ENCODE results near the gene LTB.
A peak's percentile ranks its signal among the peaks of the same experiment; 100 is the strongest.

The LTB gene

DNA sequence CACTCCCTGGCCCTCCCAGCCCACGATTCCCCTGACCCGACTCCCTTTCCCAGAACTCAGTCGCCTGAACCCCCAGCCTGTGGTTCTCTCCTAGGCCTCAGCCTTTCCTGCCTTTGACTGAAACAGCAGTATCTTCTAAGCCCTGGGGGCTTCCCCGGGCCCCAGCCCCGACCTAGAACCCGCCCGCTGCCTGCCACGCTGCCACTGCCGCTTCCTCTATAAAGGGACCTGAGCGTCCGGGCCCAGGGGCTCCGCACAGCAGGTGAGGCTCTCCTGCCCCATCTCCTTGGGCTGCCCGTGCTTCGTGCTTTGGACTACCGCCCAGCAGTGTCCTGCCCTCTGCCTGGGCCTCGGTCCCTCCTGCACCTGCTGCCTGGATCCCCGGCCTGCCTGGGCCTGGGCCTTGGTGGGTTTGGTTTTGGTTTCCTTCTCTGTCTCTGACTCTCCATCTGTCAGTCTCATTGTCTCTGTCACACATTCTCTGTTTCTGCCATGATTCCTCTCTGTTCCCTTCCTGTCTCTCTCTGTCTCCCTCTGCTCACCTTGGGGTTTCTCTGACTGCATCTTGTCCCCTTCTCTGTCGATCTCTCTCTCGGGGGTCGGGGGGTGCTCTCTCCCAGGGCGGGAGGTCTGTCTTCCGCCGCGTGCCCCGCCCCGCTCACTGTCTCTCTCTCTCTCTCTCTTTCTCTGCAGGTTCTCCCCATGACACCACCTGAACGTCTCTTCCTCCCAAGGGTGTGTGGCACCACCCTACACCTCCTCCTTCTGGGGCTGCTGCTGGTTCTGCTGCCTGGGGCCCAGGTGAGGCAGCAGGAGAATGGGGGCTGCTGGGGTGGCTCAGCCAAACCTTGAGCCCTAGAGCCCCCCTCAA is 9.9 kb downstream of the LTB start, which contains the start of gene LTA:
TSS of gene LTA (plus strand) at position 249 of the 871 bp plus-strand sequence. CDS start at position 703, 454 bp downstream.
- Histone ChIP-seq H3K4me3 (ENCODE audit: low read depth, low read length) (no peak within 1 kb of the TSS), H3K27ac (ENCODE audit: extremely low read depth, low read depth, low read length) (no peak within 1 kb of the TSS), H3K4me1 (ENCODE audit: control insufficient read depth, insufficient read depth, low read length) (no peaks in the 10 kb centered on the region), H3K9me3 (ENCODE audit: control insufficient read depth, insufficient read depth, low read depth, low read length) (no peaks in the 10 kb centered on the region), H3K36me3 (ENCODE audit: control insufficient read depth in 2 of 2, insufficient read depth in 1 of 2, low read length in 2 of 2) (no peaks in the 10 kb centered on the region)
- TF ChIP-seq ZNF366 (tag by site-specific recombination; conservative IDR thresholded peaks at IDR 0.05), result 0 out of 2 replicates have a peak, but pooled peaks have one; percentile 12
- TF ChIP-seq, protein P1, sequence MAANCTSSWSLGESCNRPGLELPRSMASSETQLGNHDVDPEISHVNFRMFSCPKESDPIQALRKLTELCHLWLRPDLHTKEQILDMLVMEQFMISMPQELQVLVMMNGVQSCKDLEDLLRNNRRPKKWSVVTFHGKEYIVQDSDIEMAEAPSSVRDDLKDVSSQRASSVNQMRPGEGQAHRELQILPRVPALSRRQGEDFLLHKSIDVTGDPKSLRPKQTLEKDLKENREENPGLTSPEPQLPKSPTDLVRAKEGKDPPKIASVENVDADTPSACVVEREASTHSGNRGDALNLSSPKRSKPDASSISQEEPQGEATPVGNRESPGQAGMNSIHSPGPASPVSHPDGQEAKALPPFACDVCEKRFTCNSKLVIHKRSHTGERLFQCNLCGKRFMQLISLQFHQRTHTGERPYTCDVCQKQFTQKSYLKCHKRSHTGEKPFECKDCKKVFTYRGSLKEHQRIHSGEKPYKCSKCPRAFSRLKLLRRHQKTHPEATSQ (tag by site-specific recombination; IDR thresholded peaks at IDR 0.05), result no peak
- ChIA-PET POLR2A (no interaction called here), CTCF (interaction anchor here (5.5 to 18.7 kb wide), 3 partner anchors 8 to 26 kb away, joined by 48 to 518 read pairs (median 71); partner anchors contain the start of genes LTB and NCR3)

DNA sequence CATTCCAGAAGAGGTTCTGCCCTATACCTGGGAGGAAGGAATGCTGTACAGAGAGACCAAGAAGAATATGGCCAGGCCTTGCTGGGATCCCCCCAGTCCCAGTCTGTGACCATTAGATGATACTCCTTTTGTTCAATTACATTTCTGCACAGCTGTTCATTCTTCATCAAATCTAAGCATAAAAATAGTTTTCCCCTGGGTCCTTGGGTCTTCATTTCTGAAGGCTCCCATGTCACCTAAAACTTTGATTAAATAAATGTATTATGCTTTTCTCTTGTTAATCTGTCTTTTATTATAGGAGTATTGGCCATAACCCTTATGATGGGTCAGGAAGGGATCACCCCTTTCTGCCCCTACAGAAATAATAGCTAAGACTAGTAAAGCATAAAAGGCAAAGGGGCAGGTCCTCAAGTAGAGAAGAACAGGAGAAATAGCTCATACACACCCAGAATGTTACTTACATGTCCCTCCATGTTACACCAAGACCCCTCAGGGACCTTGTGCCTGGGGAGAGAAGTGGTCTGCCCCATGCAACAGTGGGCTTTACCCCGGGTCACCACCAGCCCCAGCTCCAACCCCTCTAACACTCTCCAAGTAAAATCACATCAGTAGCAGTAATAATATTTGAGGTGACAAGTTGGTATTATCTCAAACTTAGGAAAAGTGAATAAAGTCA is 12.2 kb downstream of the LTB start:
- H3K4me1 ChIP-seq (ENCODE audit: control insufficient read depth, insufficient read depth, low read length), result no peaks in the 10 kb centered on the region
- ChIA-PET POLR2A (interaction anchor here (1.1 to 1.6 kb wide), 2 partner anchors 10 to 29 kb away, joined by 3 to 5 read pairs; no protein-coding TSS in a partner anchor), CTCF (interaction anchor here (0.6 to 6.5 kb wide), 6 partner anchors 11 to 264 kb away, joined by 3 to 71 read pairs (median 6); partner anchors contain the start of genes ATP6V1G2, LST1 and LTB)
- H3K9me3 ChIP-seq (ENCODE audit: control insufficient read depth, insufficient read depth, low read depth, low read length), result no peaks in the 10 kb centered on the region
- H3K36me3 ChIP-seq (ENCODE audit: control insufficient read depth in 2 of 2, insufficient read depth in 1 of 2, low read length in 2 of 2), result no peaks in the 10 kb centered on the region
- H3K4me3 ChIP-seq (ENCODE audit: low read depth, low read length), result no peak overlapping the region
- TF ChIP-seq, protein P2, sequence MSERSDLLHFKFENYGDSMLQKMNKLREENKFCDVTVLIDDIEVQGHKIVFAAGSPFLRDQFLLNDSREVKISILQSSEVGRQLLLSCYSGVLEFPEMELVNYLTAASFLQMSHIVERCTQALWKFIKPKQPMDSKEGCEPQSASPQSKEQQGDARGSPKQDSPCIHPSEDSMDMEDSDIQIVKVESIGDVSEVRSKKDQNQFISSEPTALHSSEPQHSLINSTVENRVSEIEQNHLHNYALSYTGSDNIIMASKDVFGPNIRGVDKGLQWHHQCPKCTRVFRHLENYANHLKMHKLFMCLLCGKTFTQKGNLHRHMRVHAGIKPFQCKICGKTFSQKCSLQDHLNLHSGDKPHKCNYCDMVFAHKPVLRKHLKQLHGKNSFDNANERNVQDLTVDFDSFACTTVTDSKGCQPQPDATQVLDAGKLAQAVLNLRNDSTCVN (tag by site-specific recombination; optimal IDR thresholded peaks at IDR 0.05), result no peak
- TF ChIP-seq ZNF521 (tag by site-specific recombination; IDR thresholded peaks at IDR 0.05) (no peak), KLF9 (tag by site-specific recombination; IDR thresholded peaks at IDR 0.05; ENCODE audit: low read depth) (no peak), ZNF416 (tag by site-specific recombination; IDR thresholded peaks at IDR 0.05) (no peak), ZNF157 (tag by site-specific recombination; IDR thresholded peaks at IDR 0.05) (no peak), ZNF529 (tag by site-specific recombination; IDR thresholded peaks at IDR 0.05; ENCODE audit: insufficient replicate concordance) (no peak), ZNF510 (tag by site-specific recombination; IDR thresholded peaks at IDR 0.05; ENCODE audit: insufficient replicate concordance) (no peak), ZNF626 (tag by site-specific recombination; IDR thresholded peaks at IDR 0.05) (no peak)
- TF ChIP-seq, protein P3, sequence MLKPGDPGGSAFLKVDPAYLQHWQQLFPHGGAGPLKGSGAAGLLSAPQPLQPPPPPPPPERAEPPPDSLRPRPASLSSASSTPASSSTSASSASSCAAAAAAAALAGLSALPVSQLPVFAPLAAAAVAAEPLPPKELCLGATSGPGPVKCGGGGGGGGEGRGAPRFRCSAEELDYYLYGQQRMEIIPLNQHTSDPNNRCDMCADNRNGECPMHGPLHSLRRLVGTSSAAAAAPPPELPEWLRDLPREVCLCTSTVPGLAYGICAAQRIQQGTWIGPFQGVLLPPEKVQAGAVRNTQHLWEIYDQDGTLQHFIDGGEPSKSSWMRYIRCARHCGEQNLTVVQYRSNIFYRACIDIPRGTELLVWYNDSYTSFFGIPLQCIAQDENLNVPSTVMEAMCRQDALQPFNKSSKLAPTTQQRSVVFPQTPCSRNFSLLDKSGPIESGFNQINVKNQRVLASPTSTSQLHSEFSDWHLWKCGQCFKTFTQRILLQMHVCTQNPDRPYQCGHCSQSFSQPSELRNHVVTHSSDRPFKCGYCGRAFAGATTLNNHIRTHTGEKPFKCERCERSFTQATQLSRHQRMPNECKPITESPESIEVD (tag by site-specific recombination; IDR thresholded peaks at IDR 0.05), result no peak
- TF ChIP-seq, protein P4, sequence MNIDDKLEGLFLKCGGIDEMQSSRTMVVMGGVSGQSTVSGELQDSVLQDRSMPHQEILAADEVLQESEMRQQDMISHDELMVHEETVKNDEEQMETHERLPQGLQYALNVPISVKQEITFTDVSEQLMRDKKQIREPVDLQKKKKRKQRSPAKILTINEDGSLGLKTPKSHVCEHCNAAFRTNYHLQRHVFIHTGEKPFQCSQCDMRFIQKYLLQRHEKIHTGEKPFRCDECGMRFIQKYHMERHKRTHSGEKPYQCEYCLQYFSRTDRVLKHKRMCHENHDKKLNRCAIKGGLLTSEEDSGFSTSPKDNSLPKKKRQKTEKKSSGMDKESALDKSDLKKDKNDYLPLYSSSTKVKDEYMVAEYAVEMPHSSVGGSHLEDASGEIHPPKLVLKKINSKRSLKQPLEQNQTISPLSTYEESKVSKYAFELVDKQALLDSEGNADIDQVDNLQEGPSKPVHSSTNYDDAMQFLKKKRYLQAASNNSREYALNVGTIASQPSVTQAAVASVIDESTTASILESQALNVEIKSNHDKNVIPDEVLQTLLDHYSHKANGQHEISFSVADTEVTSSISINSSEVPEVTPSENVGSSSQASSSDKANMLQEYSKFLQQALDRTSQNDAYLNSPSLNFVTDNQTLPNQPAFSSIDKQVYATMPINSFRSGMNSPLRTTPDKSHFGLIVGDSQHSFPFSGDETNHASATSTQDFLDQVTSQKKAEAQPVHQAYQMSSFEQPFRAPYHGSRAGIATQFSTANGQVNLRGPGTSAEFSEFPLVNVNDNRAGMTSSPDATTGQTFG (tag by site-specific recombination; IDR thresholded peaks at IDR 0.05; ENCODE audit: borderline replicate concordance), result no peak
- no peak overlapping the region for H3K27ac ChIP-seq (ENCODE audit: extremely low read depth, low read depth, low read length)

Measured in HEK293 (cell line).